Upper lobe of left lung (tissue), 6 donors: ENCODE measurements around the gene FOSL2. TPM values are rescaled to one million over a fixed set of nuclear protein-coding genes. Genes with fewer than 3 reads are reported as not detected.

Source experiments
- ATAC-seq, 2 donors: fragments of 200-7000 bp; cut with Tn5 transposase; one replicate each; pipeline ENCODE4 v1.9.1; 2022; ENCODE audit warnings: mild to moderate bottlenecking in 2 of 2, moderate library complexity in 2 of 2; ENCODE audit not compliant: low FRiP score in 2 of 2
- DNase-seq, 2 donors: peaks; one replicate each; pipeline ENCODE4 v3.0.0-alpha.2; 2019 to 2020
- H3K27ac ChIP-seq, 4 donors: fragments of 200-600 bp; sonication (generic); one replicate each; pipeline ENCODE4 v1.5.1; 2016 to 2019
- H3K27me3 ChIP-seq, 4 donors: fragments of 200-600 bp; sonication (generic); one replicate each; pipeline ENCODE4 v1.5.1; 2017 to 2019
- H3K36me3 ChIP-seq, 4 donors: fragments of 200-600 bp; sonication (generic); one replicate each; pipeline ENCODE4 v1.5.1; 2016 to 2019
- H3K4me1 ChIP-seq, 4 donors: fragments of 200-600 bp; sonication (generic); one replicate each; pipeline ENCODE4 v1.5.1; 2018 to 2019
- H3K4me3 ChIP-seq, 4 donors: fragments of 200-600 bp; sonication (generic); one replicate each; pipeline ENCODE4 v1.5.1; 2017 to 2019; ENCODE audit warnings: mild to moderate bottlenecking in 2 of 4, moderate library complexity in 1 of 4
- H3K9me3 ChIP-seq, 4 donors: fragments of 200-600 bp; sonication (generic); one replicate each; pipeline ENCODE4 v1.5.1; 2018 to 2019
- CTCF ChIP-seq, 6 experiments: fragments of 450-650 bp in 4 of 6; fragments of 200-600 bp in 2 of 6; sonication (generic) in 2 of 6; IDR thresholded peaks; one replicate each; pipeline ENCODE4 v1.5.1; 2016 to 2019; ENCODE audit warnings: antibody characterized with exemption in 6 of 6
- EP300 ChIP-seq, 4 donors: sonication (generic); formaldehyde crosslinking; IDR thresholded peaks; one replicate each; pipeline ENCODE4 v1.5.1; 2017; ENCODE audit warnings: antibody characterized with exemption in 4 of 4, control low read depth in 2 of 4
- POLR2A ChIP-seq, 4 donors: fragments of 450-650 bp; IDR thresholded peaks; one replicate each; pipeline ENCODE4 v1.5.1; 2016 to 2017; ENCODE audit warnings: antibody characterized with exemption in 4 of 4, mild to moderate bottlenecking in 2 of 4
- POLR2AphosphoS5 ChIP-seq, 2 donors: sonication (generic); formaldehyde crosslinking; IDR thresholded peaks; one replicate each; pipeline ENCODE4 v1.5.1; 2017; ENCODE audit warnings: antibody characterized with exemption in 2 of 2
- WGBS, 2 donors: methylation state at CpG; one replicate each; pipeline ENCODE4 v1.1.5; 2017 to 2018; 5-methylcytosine and 5-hydroxymethylcytosine counted together
- total RNA-seq, 6 donors: library from RNA; depleted of rRNA in 4 of 6; stranded (reverse); fragments of >200 nt in 4 of 6; gene quantifications; one replicate each; pipeline versions ENCODE4 v1.1.0 to v1.2.1, GENCODE V29; 2016 to 2021
- donor health status: DM: no; HTN: no; CAD: no; lungs with moderate emphysema.
- donor health status: DM: no; HTN: yes; CAD: no; lungs with severe emphysema.

The FOSL2 gene
- total RNA-seq, 6 donors from 2014 or later, result 71.0 to 137 (median 91.0) TPM

GRCh38 chr2:28348921-28349320 lies 43.7 kb upstream of the FOSL2 start:
- DNase-seq (no peak), ATAC-seq (no peak)
- no peaks in the 10 kb centered on the region for H3K9me3 ChIP-seq
- no peaks in the 10 kb centered on the region for H3K27me3 ChIP-seq
- no peak overlapping the region for H3K27ac ChIP-seq
- TF ChIP-seq EP300 (IDR thresholded peaks at IDR 0.05) (no peak), POLR2AphosphoS5 (IDR thresholded peaks at IDR 0.05) (no peak), CTCF (IDR thresholded peaks at IDR 0.05) (no peak)
- no peaks in the 10 kb centered on the region for H3K36me3 ChIP-seq
- H3K4me1 ChIP-seq, result peaks cover 0 to 5% (median 0%) of the 10 kb centered on the region in 4 donors
- no peak overlapping the region for H3K4me3 ChIP-seq
- 78 to 79% methylated on average over 11 of the region's 11 CpGs for WGBS, 2 donors

- DNase-seq (no peak), ATAC-seq (no peak)
- Histone ChIP-seq H3K9me3 (no peaks in the 10 kb centered on the region), H3K4me1 (peaks cover 0 to 5% (median 0%) of the 10 kb centered on the region in 4 donors), H3K36me3 (no peaks in the 10 kb centered on the region), H3K27ac (no peak overlapping the region), H3K4me3 (no peak overlapping the region), H3K27me3 (no peaks in the 10 kb centered on the region)
- TF ChIP-seq POLR2A (IDR thresholded peaks at IDR 0.05) (no peak), CTCF (IDR thresholded peaks at IDR 0.05) (no peak), EP300 (IDR thresholded peaks at IDR 0.05) (no peak), POLR2AphosphoS5 (IDR thresholded peaks at IDR 0.05) (no peak)
- 86 to 88% methylated on average over 10 to 11 of the region's 11 CpGs for WGBS, 2 donors
Measured at GRCh38 chr2:28349546-28350165, 43.0 kb upstream of the FOSL2 start.

- Histone ChIP-seq H3K4me3 (no peak overlapping the region), H3K27me3 (no peaks in the 10 kb centered on the region), H3K4me1 (peaks cover 0 to 5% (median under 1%) of the 10 kb centered on the region in 4 donors), H3K9me3 (no peaks in the 10 kb centered on the region), H3K36me3 (no peaks in the 10 kb centered on the region), H3K27ac (no peak overlapping the region)
- ATAC-seq (no peak), DNase-seq (no peak)
- no peak for TF ChIP-seq POLR2AphosphoS5 (IDR thresholded peaks at IDR 0.05)
- TF ChIP-seq POLR2A (IDR thresholded peaks at IDR 0.05), result no peak
- no peak for TF ChIP-seq CTCF (IDR thresholded peaks at IDR 0.05)
- TF ChIP-seq EP300 (IDR thresholded peaks at IDR 0.05), result no peak
- 93% methylated on average over 14 to 17 of the region's 17 CpGs for WGBS, 2 donors
Measured at GRCh38 chr2:28350196-28350595, 42.5 kb upstream of the FOSL2 start.

GRCh38 chr2:28350791-28351285 lies 41.8 kb upstream of the FOSL2 start:
- WGBS, 2 donors, result 83 to 95% methylated on average over 9 to 11 of the region's 11 CpGs
- Histone ChIP-seq H3K27ac (no peak overlapping the region), H3K36me3 (no peaks in the 10 kb centered on the region), H3K27me3 (no peaks in the 10 kb centered on the region), H3K4me3 (no peak overlapping the region), H3K9me3 (no peaks in the 10 kb centered on the region), H3K4me1 (peaks cover 4 to 11% (median 7%) of the 10 kb centered on the region in 4 donors)
- ATAC-seq (no peak), DNase-seq (no peak)
- TF ChIP-seq POLR2A (IDR thresholded peaks at IDR 0.05) (no peak), POLR2AphosphoS5 (IDR thresholded peaks at IDR 0.05) (no peak), CTCF (IDR thresholded peaks at IDR 0.05) (no peak), EP300 (IDR thresholded peaks at IDR 0.05) (no peak)

- ATAC-seq, result no peak
- Histone ChIP-seq H3K4me1 (peaks cover 11 to 19% (median 15%) of the 10 kb centered on the region in 4 donors), H3K4me3 (no peak overlapping the region), H3K27ac (no peak overlapping the region), H3K36me3 (no peaks in the 10 kb centered on the region), H3K27me3 (no peaks in the 10 kb centered on the region), H3K9me3 (no peaks in the 10 kb centered on the region)
- TF ChIP-seq EP300 (IDR thresholded peaks at IDR 0.05) (no peak), POLR2A (IDR thresholded peaks at IDR 0.05) (no peak), CTCF (IDR thresholded peaks at IDR 0.05) (no peak), POLR2AphosphoS5 (IDR thresholded peaks at IDR 0.05) (no peak)
- DNase-seq, result no peak
- 87 to 88% methylated on average over 5 of the region's 5 CpGs for WGBS, 2 donors
Measured at GRCh38 chr2:28351621-28352020, 41.0 kb upstream of the FOSL2 start.
